Astrocyte (in vitro differentiated cells and primary cell): ENCODE data around the gene PRKAG2. TPM values are rescaled to one million over a fixed set of nuclear protein-coding genes. Genes with fewer than 3 reads are reported as not detected.

Source experiments
- DNase-seq: peaks from one replicate; pipeline ENCODE4 v3.0.0-alpha.2; 2010; ENCODE audit warnings: low read depth
- FAIRE-seq: peaks from 2 replicates; lab custom pipeline; 2011; peaks lifted over from hg19 to GRCh38; lab: Jason Lieb, UNC
- H2AFZ ChIP-seq: 2 replicates; pipeline ENCODE4 v1.6.0; 2012; ENCODE audit warnings: low read depth, low read length, inconsistent platforms
- H3K27ac ChIP-seq: 2 replicates; pipeline ENCODE4 v1.5.1; 2011; ENCODE audit warnings: low read depth, low read length, inconsistent platforms
- H3K27me3 ChIP-seq: 2 replicates; pipeline ENCODE4 v1.6.0; 2011; ENCODE audit warnings: low read length, inconsistent platforms; ENCODE audit not compliant: insufficient read depth
- H3K36me3 ChIP-seq: 2 replicates; pipeline ENCODE4 v1.5.1; 2011; ENCODE audit warnings: low read length, inconsistent platforms; ENCODE audit not compliant: insufficient read depth
- H3K4me1 ChIP-seq: 2 replicates; pipeline ENCODE4 v1.5.1; 2011; ENCODE audit warnings: low read length, inconsistent platforms; ENCODE audit not compliant: insufficient read depth
- H3K4me2 ChIP-seq: 2 replicates; pipeline ENCODE4 v1.6.0; 2012; ENCODE audit warnings: low read length, inconsistent platforms
- H3K4me3 ChIP-seq: 2 replicates; pipeline ENCODE4 v1.5.1; 2011; ENCODE audit warnings: low read depth, mild to moderate bottlenecking, low read length, inconsistent platforms; ENCODE audit not compliant: insufficient read depth
- H3K79me2 ChIP-seq: 2 replicates; pipeline ENCODE4 v1.6.0; 2012; ENCODE audit warnings: mild to moderate bottlenecking, low read length, inconsistent platforms; ENCODE audit not compliant: insufficient read depth
- H3K9ac ChIP-seq: 2 replicates; pipeline ENCODE4 v1.6.0; 2012; ENCODE audit warnings: mild to moderate bottlenecking, low read length, inconsistent platforms
- H3K9me3 ChIP-seq: 2 replicates; pipeline ENCODE4 v1.5.1; 2012; ENCODE audit warnings: low read depth, mild to moderate bottlenecking, low read length, inconsistent platforms; ENCODE audit not compliant: insufficient read depth
- H4K20me1 ChIP-seq: 2 replicates; pipeline ENCODE4 v1.6.0; 2012; ENCODE audit warnings: low read length, inconsistent platforms; ENCODE audit not compliant: insufficient read depth
- H3K27ac Mint-ChIP-seq: one replicate; pipeline ENCODE4 v1.8.0; 2021; ENCODE audit warnings: mild to moderate bottlenecking, mixed read lengths; ENCODE audit not compliant: unreplicated experiment
- H3K27me3 Mint-ChIP-seq: one replicate; pipeline ENCODE4 v1.8.0; 2021; ENCODE audit warnings: low read depth, mixed read lengths; ENCODE audit not compliant: unreplicated experiment
- H3K36me3 Mint-ChIP-seq: one replicate; pipeline ENCODE4 v1.8.0; 2021; ENCODE audit warnings: low read depth, mixed read lengths; ENCODE audit not compliant: unreplicated experiment
- H3K4me1 Mint-ChIP-seq: one replicate; pipeline ENCODE4 v1.8.0; 2021; ENCODE audit warnings: low read depth, mixed read lengths; ENCODE audit not compliant: unreplicated experiment
- H3K4me3 Mint-ChIP-seq: one replicate; pipeline ENCODE4 v1.8.0; 2021; ENCODE audit warnings: mild to moderate bottlenecking, moderate library complexity, mixed read lengths; ENCODE audit not compliant: unreplicated experiment
- H3K9me3 Mint-ChIP-seq: one replicate; pipeline ENCODE4 v1.8.0; 2021; ENCODE audit warnings: mild to moderate bottlenecking, mixed read lengths; ENCODE audit not compliant: unreplicated experiment
- CTCF ChIP-seq: IDR thresholded peaks from 2 replicates; pipeline ENCODE4 v1.5.1; 2011; ENCODE audit warnings: low read depth, mild to moderate bottlenecking, inconsistent platforms, low read length, moderate library complexity; ENCODE audit not compliant: insufficient read depth
- EZH2 ChIP-seq: IDR thresholded peaks from 2 replicates; pipeline ENCODE4 v1.6.1; 2012; ENCODE audit warnings: mild to moderate bottlenecking, low read length, inconsistent platforms; ENCODE audit not compliant: insufficient read depth
- total RNA-seq: library from RNA; stranded (reverse); gene quantifications from 2 replicates; pipeline ENCODE4 v1.2.1, GENCODE V29; 2021

PRKAG2 gene
- total RNA-seq, 1 donor from 2014 or later = 40.7 TPM

GRCh38 chr7:151894111-151895007, 17.4 kb upstream of the PRKAG2 start:
- FAIRE-seq (no peak), DNase-seq (no peak)
- peaks cover 18% of the 10 kb centered on the region for H3K4me1 Mint-ChIP-seq
- H3K36me3 ChIP-seq = no peaks in the 10 kb centered on the region
- no peaks in the 10 kb centered on the region for H4K20me1 ChIP-seq
- H3K4me1 ChIP-seq = no peaks in the 10 kb centered on the region
- H3K9ac ChIP-seq = no peak overlapping the region
- peaks cover 36% of the 10 kb centered on the region for H3K27me3 ChIP-seq
- no peaks in the 10 kb centered on the region for H3K9me3 Mint-ChIP-seq
- H3K27ac Mint-ChIP-seq = no peak overlapping the region
- no peaks in the 10 kb centered on the region for H3K36me3 Mint-ChIP-seq
- H2AFZ ChIP-seq = no peak overlapping the region
- H3K27me3 Mint-ChIP-seq = peaks cover 58% of the 10 kb centered on the region
- H3K4me3 Mint-ChIP-seq = no peak overlapping the region
- H3K4me2 ChIP-seq = no peak overlapping the region
- H3K27ac ChIP-seq = no peak overlapping the region
- no peaks in the 10 kb centered on the region for H3K9me3 ChIP-seq
- TF ChIP-seq EZH2 = no peak
- no peak for TF ChIP-seq CTCF
- H3K79me2 ChIP-seq = no peaks in the 10 kb centered on the region
- no peak overlapping the region for H3K4me3 ChIP-seq

- H3K36me3 ChIP-seq = no peaks in the 10 kb centered on the region
- no peak for DNase-seq
- Mint-ChIP-seq H3K36me3 (no peaks in the 10 kb centered on the region), H3K4me3 (no peak overlapping the region), H3K4me1 (peaks cover 18% of the 10 kb centered on the region), H3K27ac (no peak overlapping the region), H3K9me3 (no peaks in the 10 kb centered on the region), H3K27me3 (peaks cover 61% of the 10 kb centered on the region)
- no peaks in the 10 kb centered on the region for H3K9me3 ChIP-seq
- no peak for TF ChIP-seq EZH2
- TF ChIP-seq CTCF = no peak
- H3K27ac ChIP-seq = no peak overlapping the region
- H3K4me3 ChIP-seq = no peak overlapping the region
- no peak overlapping the region for H3K9ac ChIP-seq
- H3K4me2 ChIP-seq = no peak overlapping the region
- peaks cover 43% of the 10 kb centered on the region for H3K27me3 ChIP-seq
- no peaks in the 10 kb centered on the region for H4K20me1 ChIP-seq
- H3K4me1 ChIP-seq = no peaks in the 10 kb centered on the region
- no peaks in the 10 kb centered on the region for H3K79me2 ChIP-seq
- H2AFZ ChIP-seq = no peak overlapping the region
- no peak for FAIRE-seq
These were observed 16.5 kb upstream of the PRKAG2 start for GRCh38 chr7:151893405-151893923.

GRCh38 chr7:151891753-151892152, 14.8 kb upstream of the PRKAG2 start:
- Histone ChIP-seq H3K36me3 (no peaks in the 10 kb centered on the region), H3K4me3 (no peak overlapping the region), H3K4me1 (no peaks in the 10 kb centered on the region), H3K27ac (no peak overlapping the region), H3K27me3 (peaks cover 46% of the 10 kb centered on the region), H4K20me1 (no peaks in the 10 kb centered on the region), H3K79me2 (no peaks in the 10 kb centered on the region), H2AFZ (no peak overlapping the region), H3K4me2 (no peak overlapping the region), H3K9me3 (no peaks in the 10 kb centered on the region), H3K9ac (no peak overlapping the region)
- no peak for TF ChIP-seq EZH2
- TF ChIP-seq CTCF = no peak
- Mint-ChIP-seq H3K9me3 (no peaks in the 10 kb centered on the region), H3K4me1 (peaks cover 11% of the 10 kb centered on the region), H3K36me3 (no peaks in the 10 kb centered on the region), H3K27me3 (peaks cover 66% of the 10 kb centered on the region), H3K27ac (no peak overlapping the region), H3K4me3 (no peak overlapping the region)
- DNase-seq = no peak
- FAIRE-seq = no peak
